Endodermal cell (in vitro differentiated cells): Measurements from ENCODE around the gene DACH1. TPM values are rescaled to one million over a fixed set of nuclear protein-coding genes. Genes with fewer than 3 reads are reported as not detected.

Source experiments
- DNase-seq: peaks from one replicate; pipeline ENCODE4 v3.0.0-alpha.2; 2017
- H3K27ac ChIP-seq: 2 replicates; pipeline ENCODE4 v1.5.1; 2013; ENCODE audit warnings: mild to moderate bottlenecking, low read depth, low read length, moderate library complexity
- H3K27me3 ChIP-seq: 2 replicates; pipeline ENCODE4 v1.6.1; 2013; ENCODE audit warnings: mild to moderate bottlenecking, low read length, moderate library complexity; ENCODE audit not compliant: insufficient read depth, control insufficient read depth, poor library complexity, severe bottlenecking
- H3K36me3 ChIP-seq: 2 replicates; pipeline ENCODE4 v1.7.0; 2013; ENCODE audit warnings: mild to moderate bottlenecking, low read length, moderate library complexity; ENCODE audit not compliant: control insufficient read depth, insufficient read depth
- H3K4me1 ChIP-seq: one replicate; pipeline ENCODE4 v1.7.0; 2013; ENCODE audit warnings: low read length; ENCODE audit not compliant: control insufficient read depth, insufficient read depth
- H3K4me3 ChIP-seq: 2 replicates; pipeline ENCODE4 v1.5.1; 2013; ENCODE audit warnings: mild to moderate bottlenecking, low read length, moderate library complexity
- H3K9ac ChIP-seq: 2 replicates; pipeline ENCODE4 v1.6.1; 2013; ENCODE audit warnings: mild to moderate bottlenecking, low read length, moderate library complexity; ENCODE audit not compliant: poor library complexity, severe bottlenecking; ENCODE audit errors: extremely low read depth
- H3K9me3 ChIP-seq: 2 replicates; pipeline ENCODE4 v1.6.1; 2013; ENCODE audit warnings: mild to moderate bottlenecking, low read length, moderate library complexity; ENCODE audit not compliant: control insufficient read depth
- H3K27ac Mint-ChIP-seq: 2 replicates; pipeline ENCODE4 v1.8.0; 2020; ENCODE audit warnings: mixed read lengths
- H3K27me3 Mint-ChIP-seq: 2 replicates; pipeline ENCODE4 v1.8.0; 2021; ENCODE audit warnings: mild to moderate bottlenecking, mixed read lengths; ENCODE audit not compliant: insufficient read depth
- H3K36me3 Mint-ChIP-seq: 2 replicates; pipeline ENCODE4 v1.8.0; 2020; ENCODE audit warnings: low read depth, mixed read lengths
- H3K4me1 Mint-ChIP-seq: 2 replicates; pipeline ENCODE4 v1.8.0; 2020; ENCODE audit warnings: mixed read lengths
- H3K4me3 Mint-ChIP-seq: 2 replicates; pipeline ENCODE4 v1.8.0; 2020; ENCODE audit warnings: mild to moderate bottlenecking, moderate library complexity, mixed read lengths
- H3K9me3 Mint-ChIP-seq: 2 replicates; pipeline ENCODE4 v1.8.0; 2020; ENCODE audit warnings: mild to moderate bottlenecking, mixed read lengths
- WGBS, 2 experiments: methylation state at CpG; one replicate each; pipeline versions ENCODE4 v1.1.5 to v1.1.7; 2013; ENCODE audit warnings: missing lambda C conversion rate in 2 of 2, mixed read lengths in 1 of 2; ENCODE audit not compliant: insufficient coverage in 1 of 2, insufficient read length in 1 of 2; 5-methylcytosine and 5-hydroxymethylcytosine counted together
- total RNA-seq, 2 donors: library from RNA; stranded (reverse); fragmentation: NEBNext Ultra II Directional in 1 of 2; extraction: Animal tissue kit (Norgen Biotek cat#: 25700) in 1 of 2; gene quantifications; 2 replicates in 1 of 2; 3 replicates in 1 of 2; pipeline ENCODE4 v1.2.1, GENCODE V29; 2021
- TF ChIP-seq, protein P1 (sequence below): fragments of 200-600 bp; sonication (generic); conservative IDR thresholded peaks from 2 replicates; pipeline ENCODE4 v1.5.0; 2021; ENCODE audit warnings: antibody characterized with exemption, mild to moderate bottlenecking

DACH1 gene
- total RNA-seq, 2 donors from 2014 or later, result 0.81 to 1.2 TPM

DNA sequence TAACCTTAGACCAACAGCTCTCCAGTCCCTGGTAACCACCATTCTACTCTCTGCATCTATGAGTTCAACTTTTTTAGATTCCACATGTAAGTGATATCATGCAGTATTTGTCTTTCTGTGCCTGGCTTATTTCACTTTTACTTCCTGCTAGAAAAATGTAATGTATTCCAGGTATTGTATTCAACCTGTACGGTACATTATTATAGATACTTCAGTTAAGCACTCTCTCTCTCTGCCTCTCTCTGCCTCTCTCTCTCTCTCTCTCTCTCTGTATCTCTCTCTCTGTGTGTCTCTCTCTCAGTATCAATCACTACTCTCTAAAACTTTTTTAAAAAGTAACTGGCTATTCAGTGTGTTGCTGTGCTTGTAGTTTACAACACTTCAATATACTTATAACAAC, 8.4 kb downstream of the DACH1 start:
- Histone ChIP-seq H3K27ac (no peak overlapping the region), H3K4me3 (no peak overlapping the region), H3K4me1 (no peaks in the 10 kb centered on the region), H3K27me3 (peaks cover 12% of the 10 kb centered on the region), H3K9ac (no peak overlapping the region), H3K36me3 (no peaks in the 10 kb centered on the region), H3K9me3 (no peaks in the 10 kb centered on the region)
- peaks cover 26% of the 10 kb centered on the region for H3K27me3 Mint-ChIP-seq
- no peak for DNase-seq
- H3K9me3 Mint-ChIP-seq, result no peaks in the 10 kb centered on the region
- no peaks in the 10 kb centered on the region for H3K4me1 Mint-ChIP-seq
- TF ChIP-seq, protein P1, sequence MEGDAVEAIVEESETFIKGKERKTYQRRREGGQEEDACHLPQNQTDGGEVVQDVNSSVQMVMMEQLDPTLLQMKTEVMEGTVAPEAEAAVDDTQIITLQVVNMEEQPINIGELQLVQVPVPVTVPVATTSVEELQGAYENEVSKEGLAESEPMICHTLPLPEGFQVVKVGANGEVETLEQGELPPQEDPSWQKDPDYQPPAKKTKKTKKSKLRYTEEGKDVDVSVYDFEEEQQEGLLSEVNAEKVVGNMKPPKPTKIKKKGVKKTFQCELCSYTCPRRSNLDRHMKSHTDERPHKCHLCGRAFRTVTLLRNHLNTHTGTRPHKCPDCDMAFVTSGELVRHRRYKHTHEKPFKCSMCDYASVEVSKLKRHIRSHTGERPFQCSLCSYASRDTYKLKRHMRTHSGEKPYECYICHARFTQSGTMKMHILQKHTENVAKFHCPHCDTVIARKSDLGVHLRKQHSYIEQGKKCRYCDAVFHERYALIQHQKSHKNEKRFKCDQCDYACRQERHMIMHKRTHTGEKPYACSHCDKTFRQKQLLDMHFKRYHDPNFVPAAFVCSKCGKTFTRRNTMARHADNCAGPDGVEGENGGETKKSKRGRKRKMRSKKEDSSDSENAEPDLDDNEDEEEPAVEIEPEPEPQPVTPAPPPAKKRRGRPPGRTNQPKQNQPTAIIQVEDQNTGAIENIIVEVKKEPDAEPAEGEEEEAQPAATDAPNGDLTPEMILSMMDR, result no peak
- no peak overlapping the region for H3K4me3 Mint-ChIP-seq
- H3K36me3 Mint-ChIP-seq, result no peaks in the 10 kb centered on the region
- WGBS, 2 experiments, result 100% methylated on average over 1 of the region's 1 CpG
- H3K27ac Mint-ChIP-seq, result no peak overlapping the region

DNA sequence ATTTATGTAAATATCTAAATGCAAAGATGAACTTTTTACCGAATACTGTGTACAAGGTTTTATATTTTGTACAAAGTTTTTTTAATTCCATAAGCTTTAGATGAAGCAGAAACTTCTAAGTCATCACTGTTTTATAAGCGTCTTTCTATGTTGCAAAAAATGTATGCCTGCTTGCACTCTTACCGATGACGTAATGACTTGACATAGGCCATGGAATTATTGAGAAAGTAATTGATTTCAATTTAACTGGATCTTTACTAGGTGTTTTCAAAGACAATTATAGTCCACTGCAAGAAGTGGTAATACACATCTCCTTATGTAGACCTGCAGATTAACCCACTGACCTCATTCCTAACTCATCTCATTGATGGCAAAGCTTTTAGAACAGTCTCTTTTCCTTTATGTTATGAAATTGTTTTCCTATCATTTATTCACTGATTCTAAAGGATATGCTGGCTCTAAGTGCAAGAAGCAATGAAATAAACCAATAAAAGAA, 10.4 kb downstream of the DACH1 start:
- H3K4me3 Mint-ChIP-seq, result no peak overlapping the region
- Histone ChIP-seq H3K4me1 (no peaks in the 10 kb centered on the region), H3K36me3 (no peaks in the 10 kb centered on the region), H3K9me3 (no peaks in the 10 kb centered on the region), H3K4me3 (no peak overlapping the region), H3K9ac (no peak overlapping the region), H3K27me3 (no peaks in the 10 kb centered on the region), H3K27ac (no peak overlapping the region)
- H3K27me3 Mint-ChIP-seq, result peaks cover 7% of the 10 kb centered on the region
- H3K27ac Mint-ChIP-seq, result no peak overlapping the region
- H3K9me3 Mint-ChIP-seq, result no peaks in the 10 kb centered on the region
- no peak for DNase-seq
- TF ChIP-seq, protein P1, result no peak
- 93 to 100% methylated on average over 3 to 4 of the region's 4 CpGs for WGBS, 2 experiments
- H3K4me1 Mint-ChIP-seq, result peaks cover 6% of the 10 kb centered on the region
- no peaks in the 10 kb centered on the region for H3K36me3 Mint-ChIP-seq

DNA sequence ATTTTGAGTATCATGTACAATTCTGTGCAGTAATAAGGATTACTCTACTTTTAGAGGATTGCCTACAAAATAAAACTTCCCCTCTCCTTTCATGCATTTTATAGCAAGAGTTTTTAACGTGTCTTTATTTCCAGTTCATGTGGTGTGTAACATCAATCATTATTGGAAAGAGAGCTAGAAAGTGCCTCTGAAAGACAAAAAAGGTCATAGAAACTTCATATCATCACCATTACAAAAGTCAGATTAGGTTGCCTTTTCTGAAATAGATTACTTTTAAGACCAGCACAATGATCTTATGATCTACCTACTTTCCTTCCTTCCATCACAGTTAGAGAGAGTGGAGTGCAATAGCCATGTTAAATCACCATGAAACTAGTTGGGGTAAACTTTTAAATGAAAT, 12.6 kb downstream of the DACH1 start:
- Mint-ChIP-seq H3K9me3 (no peaks in the 10 kb centered on the region), H3K27me3 (no peaks in the 10 kb centered on the region), H3K36me3 (no peaks in the 10 kb centered on the region), H3K4me3 (no peak overlapping the region), H3K4me1 (peaks cover 6% of the 10 kb centered on the region), H3K27ac (no peak overlapping the region)
- TF ChIP-seq, protein P1, result no peak
- H3K36me3 ChIP-seq, result no peaks in the 10 kb centered on the region
- H3K4me3 ChIP-seq, result no peak overlapping the region
- no peak overlapping the region for H3K9ac ChIP-seq
- no CpG with 5 or more reads among the region's 1 CpG for WGBS, 2 experiments
- H3K4me1 ChIP-seq, result no peaks in the 10 kb centered on the region
- no peaks in the 10 kb centered on the region for H3K9me3 ChIP-seq
- no peaks in the 10 kb centered on the region for H3K27me3 ChIP-seq
- peak overlapping the region; percentile 82 for H3K27ac ChIP-seq
- DNase-seq, result no peak
